ENCODE measurements around the gene M6PR.
"Not testable (repeated sequence)": the region's sequence is repeated elsewhere in the genome, so short reads cannot be mapped to it uniquely, and the experiment has no call there.

The M6PR gene

GRCh38 chr12:8950702-8951478, 1.4 kb upstream of the M6PR start:
- no peak for DNase-seq (ENCODE audit: low spot score)

- DNase-seq (ENCODE audit: low spot score) = no peak
Observed at GRCh38 chr12:8950221-8950527, 729 bp upstream of the M6PR start.

DNA sequence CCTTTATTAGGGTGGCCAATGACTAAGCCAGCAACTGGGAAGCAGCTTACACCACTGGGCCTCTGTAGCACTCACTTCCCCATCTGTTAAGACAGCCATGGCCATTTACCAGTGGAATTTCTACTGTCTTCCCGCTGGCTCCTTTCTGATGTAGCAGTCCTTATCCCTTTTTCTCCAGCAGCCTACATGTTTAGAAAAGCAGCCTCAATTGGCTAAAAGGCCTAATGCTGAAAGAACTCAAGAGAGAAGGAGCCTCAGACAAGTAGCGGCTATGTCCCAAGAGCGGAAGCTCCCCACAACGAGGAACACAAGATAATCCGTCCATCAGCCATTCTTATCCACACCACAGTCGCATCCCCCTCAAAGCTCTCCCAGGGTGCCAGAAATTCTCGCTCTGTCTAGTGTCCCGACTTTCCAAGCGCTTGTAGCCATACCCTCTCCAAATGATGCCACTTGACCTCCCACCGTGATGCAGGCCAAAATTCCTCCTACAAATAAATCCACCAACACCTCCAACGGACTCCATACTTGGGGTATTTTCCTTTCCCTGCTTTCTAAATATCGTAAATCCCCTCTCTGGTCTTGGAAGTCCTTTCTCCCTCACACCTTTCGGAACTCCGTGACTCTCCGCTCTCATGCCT, 624 bp downstream of the M6PR start:
- DNase-seq (ENCODE audit: low spot score) = peak; percentile 63

DNA sequence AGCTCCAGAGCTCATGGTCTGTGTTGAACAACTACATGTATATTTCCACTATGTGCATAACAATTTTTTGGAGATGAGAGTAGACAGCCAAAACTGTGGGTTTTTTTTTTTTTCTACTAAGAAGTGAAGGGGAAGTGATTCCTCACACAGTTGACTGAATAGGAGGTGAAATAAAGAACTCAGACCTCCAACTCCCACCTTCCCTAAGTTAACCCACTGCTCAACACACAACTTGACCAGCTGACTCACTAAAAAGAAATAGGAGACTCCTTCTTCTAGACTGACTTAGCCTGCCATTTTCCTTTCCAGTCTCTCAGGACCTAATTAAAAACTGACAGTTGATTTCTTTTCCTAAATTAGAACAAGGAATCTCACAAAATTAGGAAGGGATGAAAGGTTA, 1.7 kb downstream of the M6PR start:
- DNase-seq (ENCODE audit: low spot score) = no peak

- DNase-seq (ENCODE audit: low spot score) = no peak
Observed at GRCh38 chr12:8946733-8947132, 2.7 kb downstream of the M6PR start.

GRCh38 chr12:8943565-8944186, 5.8 kb downstream of the M6PR start:
- no peak for DNase-seq (ENCODE audit: low spot score)

DNA sequence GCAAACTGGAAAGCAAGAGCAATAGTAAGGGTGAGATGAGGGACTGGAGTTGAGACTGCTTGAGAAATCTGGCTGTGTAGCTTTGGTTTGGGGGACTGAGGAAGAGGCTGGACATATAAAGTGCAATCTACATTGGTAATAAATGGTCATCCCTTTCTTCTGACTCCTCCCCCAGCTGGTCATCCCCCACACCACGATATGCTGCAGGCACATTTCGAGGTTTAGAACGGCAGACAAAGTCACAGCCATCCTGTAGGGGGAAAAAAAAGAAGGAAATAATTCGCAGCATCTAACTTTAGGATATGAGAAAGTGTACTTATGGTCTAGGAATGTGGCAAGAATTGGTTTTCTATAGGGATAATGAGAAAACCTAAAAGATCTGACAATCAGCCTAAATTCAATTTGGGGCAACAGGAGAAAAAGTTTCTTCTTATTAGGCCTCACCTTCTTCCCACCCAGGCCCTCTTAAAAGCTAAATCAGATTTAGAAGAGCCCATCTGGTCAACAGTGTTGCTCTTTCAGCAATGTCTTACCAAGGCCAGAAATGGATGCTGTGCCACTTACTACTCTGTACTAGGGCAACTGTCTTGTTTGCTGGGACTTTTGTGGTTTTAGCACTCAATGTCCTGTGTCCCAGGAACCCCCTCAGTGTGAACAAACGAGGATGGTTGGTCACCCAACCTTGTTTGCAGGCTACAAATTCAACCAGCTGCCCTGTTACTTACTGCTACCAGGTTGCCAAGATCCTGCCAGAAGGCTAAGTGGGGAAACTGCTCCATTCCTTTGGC, 7.6 kb downstream of the M6PR start:
- DNase-seq (ENCODE audit: low spot score) = no peak

- not testable (repeated sequence) for DNase-seq (ENCODE audit: low spot score)
Observed at GRCh38 chr12:8937842-8938442, 11.5 kb downstream of the M6PR start.

- no peak for DNase-seq (ENCODE audit: low spot score)
Observed at GRCh38 chr12:8936735-8937134, 12.7 kb downstream of the M6PR start.

- not testable (repeated sequence) for DNase-seq (ENCODE audit: low spot score)
Observed at GRCh38 chr12:8934080-8934479, 15.4 kb downstream of the M6PR start.

GRCh38 chr12:8932464-8932863, 17.0 kb downstream of the M6PR start:
- DNase-seq (ENCODE audit: low spot score) = not testable (repeated sequence)

GRCh38 chr12:8930655-8931323, 18.7 kb downstream of the M6PR start:
- not testable (repeated sequence) for DNase-seq (ENCODE audit: low spot score)

DNA sequence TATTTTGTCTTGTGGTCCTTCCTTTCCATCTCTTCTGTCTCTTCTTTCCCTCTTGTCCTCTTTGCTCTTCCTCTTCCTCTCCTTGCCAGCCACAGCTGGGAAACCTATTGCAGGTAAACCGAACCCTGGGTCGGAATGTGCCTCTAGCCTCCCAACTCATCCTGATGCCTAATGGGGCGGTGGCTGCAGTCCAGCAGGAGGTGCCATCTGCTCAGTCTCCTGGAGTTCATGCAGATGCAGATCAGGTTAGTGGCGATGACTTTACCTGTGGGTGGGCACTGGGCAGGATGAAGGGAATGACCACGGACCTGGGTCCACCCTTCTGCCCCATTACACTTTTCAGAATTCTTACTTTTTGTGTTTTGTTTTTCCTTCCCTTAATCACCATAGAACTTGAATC, 26.9 kb downstream of the M6PR start:
- no peak for DNase-seq (ENCODE audit: low spot score)

DNA sequence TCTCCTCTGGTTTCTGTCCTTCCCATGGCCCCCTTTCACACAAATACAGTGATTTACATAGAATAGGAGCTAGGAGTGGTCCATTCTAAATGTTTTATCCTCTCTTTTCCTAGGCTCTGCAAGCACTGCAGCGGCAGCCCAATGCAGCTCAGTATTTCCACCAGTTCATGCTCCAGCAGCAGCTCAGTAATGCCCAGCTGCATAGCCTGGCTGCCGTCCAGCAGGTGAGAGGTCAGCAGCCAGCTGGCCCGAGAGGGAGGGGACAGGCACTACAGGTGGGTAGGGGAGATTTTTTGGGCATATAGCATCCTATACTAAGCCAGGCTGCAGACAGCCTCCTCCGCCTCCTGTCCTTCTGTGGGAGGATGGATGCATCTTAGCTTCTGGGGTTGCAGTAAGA, 29.8 kb downstream of the M6PR start:
- DNase-seq (ENCODE audit: low spot score) = not testable (repeated sequence)

DNA sequence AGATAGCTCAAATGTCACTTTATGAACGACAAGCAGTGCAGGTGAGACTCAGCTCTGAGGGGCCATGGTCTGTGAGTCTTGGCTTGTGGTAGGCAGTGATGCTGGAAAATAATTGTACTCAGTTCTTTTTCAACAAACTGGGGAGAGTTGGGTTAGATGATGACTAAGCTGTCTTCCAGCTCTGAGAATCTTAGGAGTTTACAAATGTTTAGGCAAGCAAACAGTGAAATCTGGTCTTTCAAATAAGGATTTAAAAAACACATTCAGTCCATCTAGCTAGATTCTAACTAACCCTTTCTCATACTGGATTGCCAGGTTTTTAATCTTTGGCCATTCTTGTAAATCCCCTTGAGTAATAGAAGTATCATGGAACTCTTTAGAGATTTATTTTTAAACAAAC, 31.7 kb downstream of the M6PR start:
- no peak for DNase-seq (ENCODE audit: low spot score)

GRCh38 chr12:8917031-8917430, 32.4 kb downstream of the M6PR start:
- no peak for DNase-seq (ENCODE audit: low spot score)

GRCh38 chr12:8916154-8916553, 33.3 kb downstream of the M6PR start:
- DNase-seq (ENCODE audit: low spot score) = no peak

- peak; percentile 82 for DNase-seq (ENCODE audit: low spot score)
Observed at GRCh38 chr12:8914716-8915526, 34.5 kb downstream of the M6PR start.

DNA sequence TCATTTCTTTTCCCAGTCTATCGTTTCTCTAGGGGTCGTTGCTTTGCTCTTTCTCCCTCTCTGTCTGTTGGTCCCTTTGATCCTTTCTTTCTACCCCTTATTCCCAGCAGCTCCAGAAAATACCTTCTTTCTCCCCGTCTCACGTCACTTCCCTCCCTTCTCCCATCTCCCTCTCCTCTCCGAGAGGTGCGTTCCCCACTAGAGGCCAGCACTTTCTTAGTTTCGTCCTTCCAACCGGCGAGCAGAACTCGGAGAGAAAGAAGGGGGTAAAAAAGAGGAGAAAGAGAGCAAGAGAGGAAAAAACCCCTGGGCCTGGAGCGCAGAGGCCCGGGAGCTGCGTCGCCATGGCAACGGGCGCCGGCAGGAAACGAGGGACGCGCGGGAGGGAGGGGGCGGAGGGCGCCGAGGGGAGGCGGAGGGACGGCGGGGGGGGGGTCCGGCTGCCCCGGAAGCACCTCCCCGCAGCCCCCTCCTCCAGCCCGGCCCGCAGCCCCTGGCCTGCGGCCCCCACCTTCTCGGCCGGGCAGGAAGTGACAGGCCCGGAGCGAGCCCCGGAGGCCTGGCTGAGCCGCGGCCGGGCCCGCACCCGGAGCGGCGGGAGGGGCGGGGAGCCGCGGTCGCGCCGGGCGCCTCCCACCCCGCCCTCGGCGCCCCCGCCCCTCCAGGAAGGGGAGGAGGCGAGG, 35.3 kb downstream of the M6PR start, which contains the start of gene PHC1:
Gene PHC1 (plus strand): TSS at position 477 of the 683 bp plus-strand sequence. CDS start 3,169 bp downstream, outside the sequence.
- DNase-seq (ENCODE audit: low spot score) = peak; percentile 92

GRCh38 chr12:8913702-8914032, 35.8 kb downstream of the M6PR start:
- no peak for DNase-seq (ENCODE audit: low spot score)
